Activated T-cell treated with anti-CD3 and anti-CD28 coated beads for 1 hour (primary cell): ENCODE measurements around the gene CDH26.
"Not testable (repeated sequence)": the region's sequence is repeated elsewhere in the genome, so short reads cannot be mapped to it uniquely, and the experiment has no call there.

Experiments used
- DNase-seq: peaks from one replicate; pipeline ENCODE4 v3.0.0-alpha.2; 2020; ENCODE audit warnings: low read depth

Gene CDH26

DNA sequence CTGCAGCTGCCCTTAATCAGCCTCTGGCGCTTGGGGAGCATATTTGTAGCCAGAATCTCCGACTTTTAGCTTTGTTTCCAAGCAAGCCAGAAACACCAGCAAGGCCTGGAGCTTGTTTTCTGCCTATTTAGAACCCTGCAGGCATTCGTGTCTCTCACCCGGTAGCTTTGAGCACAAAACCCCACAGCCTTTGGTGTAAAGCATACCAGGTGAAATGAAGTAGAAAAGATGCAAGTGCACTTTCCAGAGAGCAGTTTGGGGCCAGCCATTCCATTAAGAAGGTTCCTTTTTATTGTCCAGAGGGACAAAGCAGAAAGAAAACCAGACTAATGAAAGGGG lies 17.3 kb upstream of the CDH26 start:
- DNase-seq, result no peak

DNA sequence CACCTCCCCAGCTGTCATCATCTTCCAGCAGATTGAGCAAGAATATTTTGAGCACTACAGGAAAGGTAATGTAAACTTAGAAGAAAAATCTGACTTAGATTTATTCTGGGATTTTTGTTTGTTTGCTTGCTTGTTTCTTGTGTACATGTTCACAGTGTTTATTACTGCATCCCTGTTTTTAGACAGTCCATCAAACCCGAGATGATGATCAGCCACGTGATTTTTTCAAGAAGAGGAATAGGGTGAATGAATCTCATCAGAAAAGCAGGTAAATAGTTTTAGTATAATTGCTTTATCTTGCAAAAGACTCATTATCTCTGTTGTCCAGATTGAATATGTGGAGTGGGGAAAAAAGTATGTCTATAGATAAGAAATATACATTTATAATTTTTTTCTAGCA lies 16.0 kb upstream of the CDH26 start:
- DNase-seq, result no peak

DNA sequence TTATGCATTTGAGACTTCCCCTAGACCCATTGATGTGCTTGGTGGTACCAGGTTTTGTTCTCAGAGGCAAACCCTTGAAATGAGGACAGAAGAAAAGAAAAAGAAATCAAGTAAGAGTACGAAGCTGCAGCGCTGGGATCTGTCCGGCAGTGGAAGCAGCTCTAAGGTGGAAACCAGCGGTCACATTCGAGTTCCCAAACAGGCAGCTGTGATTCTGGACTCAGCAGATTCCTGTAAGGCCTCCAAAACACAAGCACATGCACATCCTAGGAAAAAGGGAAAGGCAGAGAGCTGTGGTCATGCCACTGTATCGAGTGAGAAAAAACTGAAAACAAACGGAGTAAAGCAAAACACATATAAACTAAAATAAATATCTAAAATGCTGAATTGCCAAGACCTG lies 13.5 kb upstream of the CDH26 start:
- no peak for DNase-seq

DNA sequence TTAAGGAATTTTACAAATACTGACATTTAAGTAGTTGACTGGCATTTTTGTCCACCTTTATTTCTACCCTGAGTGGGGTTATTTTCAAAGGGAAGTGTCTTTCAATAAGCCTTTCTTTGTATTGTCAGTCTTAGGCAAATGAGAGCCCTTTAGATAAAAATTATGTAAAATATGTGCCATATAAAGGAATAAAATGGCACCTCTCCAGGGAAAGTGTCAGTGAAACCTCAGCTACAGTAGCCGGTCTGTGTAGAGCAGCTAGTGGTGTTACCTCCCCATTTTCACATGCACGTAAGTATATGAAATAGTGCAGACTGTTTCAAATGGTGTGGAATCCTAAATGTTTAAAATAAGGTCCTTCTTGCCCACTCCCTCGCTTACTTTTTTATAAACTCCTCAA lies 13.0 kb upstream of the CDH26 start:
- no peak for DNase-seq

DNA sequence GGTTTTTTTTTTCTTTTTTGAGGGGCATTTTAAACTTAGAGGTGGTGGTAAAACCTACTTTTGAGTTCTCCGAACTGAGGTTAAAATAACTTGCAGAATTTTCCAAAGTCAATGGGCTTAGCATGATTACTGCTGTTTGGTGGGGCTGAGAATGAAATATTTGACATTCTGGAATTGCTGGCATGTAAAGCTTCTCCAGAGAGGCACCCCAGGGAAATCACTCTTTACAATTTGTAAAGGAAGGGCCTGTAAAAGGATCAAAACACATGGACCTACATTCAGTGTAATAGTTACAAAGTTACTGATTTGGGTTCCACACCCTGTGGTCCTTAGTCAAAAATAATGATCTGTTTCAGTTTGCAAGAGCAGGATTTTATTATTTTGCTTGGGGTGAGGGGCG lies 12.5 kb upstream of the CDH26 start:
- DNase-seq, result no peak

DNA sequence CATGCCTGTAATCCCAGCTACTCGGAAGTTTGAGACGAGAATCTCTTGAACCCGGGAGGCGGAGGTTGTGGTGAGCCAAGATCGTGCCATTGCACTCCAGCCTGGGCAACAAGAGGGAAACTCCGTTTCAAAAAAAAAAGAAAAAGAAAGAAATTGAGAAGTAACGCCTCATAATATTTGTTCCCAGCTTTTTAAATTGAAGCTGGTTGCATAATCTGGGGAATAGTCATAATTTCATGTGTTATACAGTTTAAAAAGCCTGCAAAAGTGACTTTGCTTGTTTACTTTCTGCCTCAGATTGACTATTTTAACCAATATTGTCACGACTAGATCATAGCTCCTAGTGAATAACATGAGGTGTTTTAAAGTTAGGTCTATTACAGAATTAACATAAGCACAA lies 10.8 kb upstream of the CDH26 start:
- DNase-seq, result no peak

DNA sequence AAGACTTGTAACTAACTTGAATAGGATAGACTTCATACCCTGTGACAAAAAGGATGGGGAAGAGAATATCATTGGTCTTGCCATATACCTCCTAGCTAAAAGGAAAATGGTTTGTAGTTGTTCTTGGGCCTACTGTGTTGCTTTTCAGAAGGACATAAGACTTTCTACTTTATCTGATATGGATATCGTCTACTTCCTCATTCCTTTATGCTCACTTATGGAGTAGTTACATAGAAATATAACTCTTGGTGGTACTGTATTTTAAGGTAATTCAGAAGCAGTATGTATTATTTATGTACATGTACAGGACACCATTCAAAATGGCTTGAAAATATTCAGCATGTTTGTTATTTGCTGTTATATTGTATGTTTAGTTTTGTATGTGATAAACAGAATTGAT lies 10.0 kb upstream of the CDH26 start:
- no peak for DNase-seq

DNA sequence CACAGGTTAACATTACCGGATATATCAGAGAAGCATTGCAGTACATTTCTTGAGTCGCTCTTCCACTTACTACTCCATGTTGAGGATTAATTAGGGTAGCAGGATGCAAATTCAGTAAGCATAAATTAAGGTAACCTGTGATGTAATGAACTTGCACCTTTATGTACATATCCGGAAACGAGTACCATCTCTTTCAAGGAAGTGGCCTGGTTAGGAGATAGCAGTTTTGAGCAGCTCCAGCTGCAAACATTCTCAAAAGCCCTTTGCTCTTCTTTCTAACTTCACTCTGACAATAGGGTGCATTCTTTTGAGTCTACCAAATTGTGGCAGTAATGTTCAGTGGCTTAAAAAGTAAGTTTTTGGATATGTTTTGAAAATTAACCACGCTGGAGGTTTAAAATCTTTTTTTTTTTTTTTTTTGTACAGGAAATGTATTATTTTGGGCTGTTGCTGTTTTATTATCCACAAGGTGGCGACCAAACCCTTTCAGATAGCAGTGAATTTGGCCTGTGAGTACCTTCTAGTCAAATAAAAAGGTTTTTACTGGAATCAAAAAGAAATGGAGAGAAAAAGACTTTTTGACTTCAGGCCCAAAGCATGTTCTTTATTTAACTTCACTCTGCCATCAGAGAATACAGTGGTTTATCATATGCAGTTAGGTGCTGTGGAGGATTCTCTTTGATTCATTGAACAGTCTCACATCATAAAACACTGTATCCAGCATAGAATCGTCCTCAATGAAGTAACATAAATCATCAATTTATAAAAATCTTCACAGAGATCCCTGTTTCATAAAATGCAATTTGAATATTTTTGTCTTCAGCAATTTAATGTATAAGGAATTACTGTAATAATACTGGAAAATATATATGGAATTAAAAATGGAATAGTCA lies 9.1 kb upstream of the CDH26 start:
- DNase-seq, result no peak

DNA sequence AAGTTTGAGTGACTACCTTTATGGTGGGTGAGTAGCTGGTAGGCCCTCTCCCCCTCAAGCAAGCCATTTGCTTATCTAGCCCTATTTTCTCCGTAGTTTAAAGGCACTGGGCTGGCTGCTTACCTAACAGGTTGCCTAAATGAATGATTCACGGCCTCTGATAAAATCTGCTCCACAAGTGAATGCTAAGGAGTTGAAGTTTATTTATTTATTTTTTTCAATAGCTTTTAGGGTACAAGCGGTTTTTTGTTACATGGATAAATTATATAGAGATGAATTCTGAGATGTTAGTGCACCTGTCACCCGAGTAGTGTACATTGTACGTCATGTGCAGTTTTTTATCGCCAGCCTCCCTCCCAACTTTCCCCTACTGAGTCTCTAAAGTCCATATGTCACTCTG lies 8.3 kb upstream of the CDH26 start:
- DNase-seq, result no peak

DNA sequence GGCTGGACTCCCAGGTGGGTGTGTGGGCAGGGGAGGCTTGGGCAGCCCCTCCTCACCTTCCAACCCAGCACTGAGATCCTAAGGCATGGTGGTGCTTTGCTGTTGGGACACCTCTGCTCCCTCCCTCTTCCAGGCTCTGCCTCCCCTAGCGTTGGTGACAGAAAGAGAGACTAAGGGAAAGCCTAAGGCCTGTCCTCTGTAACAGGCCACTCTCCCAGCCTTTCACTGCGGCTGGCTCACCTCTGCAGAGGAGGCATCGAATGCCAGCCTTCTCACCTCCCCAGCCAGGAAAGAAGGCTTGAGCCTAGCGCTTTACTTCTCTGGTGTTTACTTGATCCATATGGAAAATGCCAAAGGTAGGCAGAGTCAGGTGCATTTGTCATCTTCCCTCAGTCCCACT lies 3.5 kb upstream of the CDH26 start:
- no peak for DNase-seq

DNA sequence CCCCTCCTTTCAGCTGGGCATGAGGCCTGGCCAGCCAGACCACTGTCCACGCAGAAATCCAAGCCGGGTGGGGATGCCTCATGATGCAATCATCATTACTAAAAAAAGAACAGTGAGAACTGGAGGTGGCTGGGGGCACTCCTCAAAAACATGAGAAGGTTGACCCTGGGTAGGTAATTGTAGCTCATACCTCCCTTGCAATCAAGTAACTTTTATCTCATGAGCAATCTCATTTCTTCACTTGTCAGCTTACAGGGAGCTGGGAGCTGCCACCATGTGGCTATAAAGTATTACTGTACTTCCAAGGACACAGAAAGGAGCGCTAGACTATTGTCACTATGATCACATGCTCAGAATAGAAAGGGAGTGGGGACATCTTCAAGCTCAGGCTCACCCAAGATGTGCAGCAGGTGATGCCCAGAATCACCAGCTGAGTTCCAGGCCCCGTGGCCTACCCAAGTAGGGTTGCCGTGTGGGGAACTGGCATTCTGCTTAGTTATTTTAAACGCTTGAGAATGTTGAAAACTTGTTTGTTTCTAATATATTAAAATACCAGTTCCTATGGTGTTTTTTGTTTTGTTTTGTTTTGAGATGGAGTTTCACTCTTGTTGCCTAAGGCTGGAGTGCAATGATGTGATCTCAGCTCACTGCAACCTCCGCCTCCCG lies 3.0 kb upstream of the CDH26 start:
- no peak for DNase-seq

DNA sequence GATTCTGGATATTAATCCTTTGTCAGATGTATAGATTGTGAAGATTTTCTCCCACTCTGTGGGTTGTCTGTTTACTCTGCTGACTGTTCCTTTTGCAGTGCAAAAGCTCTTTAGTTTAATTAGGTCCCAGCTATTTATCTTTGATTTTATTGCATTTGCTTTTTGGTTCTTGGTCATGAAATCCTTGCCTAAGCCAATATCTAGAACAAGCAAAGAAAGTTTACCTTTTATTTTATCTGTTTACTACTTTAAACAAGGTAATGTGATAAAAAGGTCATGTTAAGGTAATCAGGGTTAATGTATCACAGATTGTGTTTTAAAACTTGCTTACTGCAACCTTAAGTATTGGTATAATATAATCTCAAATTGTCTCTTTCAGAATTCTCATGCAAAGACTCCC lies 655 bp upstream of the CDH26 start:
- DNase-seq, result not testable (repeated sequence)

DNA sequence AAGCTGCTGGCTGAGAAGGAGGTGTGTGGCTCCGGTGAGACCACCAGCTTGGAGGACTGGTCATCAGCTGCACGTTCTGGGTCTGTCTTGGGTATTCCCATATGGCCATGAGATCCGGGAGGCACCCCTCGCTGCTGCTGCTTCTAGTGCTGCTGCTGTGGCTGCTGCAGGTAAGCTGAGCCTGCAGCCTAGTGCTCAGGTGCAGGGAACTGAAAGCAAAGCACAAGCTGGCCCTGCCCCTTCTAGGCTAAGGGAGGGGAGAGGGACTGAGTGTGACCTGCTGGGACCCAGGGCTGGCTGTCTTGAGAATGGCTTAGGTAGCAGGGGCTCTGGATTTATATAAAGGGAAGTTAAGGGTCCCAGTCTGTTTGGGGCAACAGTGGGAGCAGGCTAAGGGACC lies 403 bp downstream of the CDH26 start:
- no peak for DNase-seq

DNA sequence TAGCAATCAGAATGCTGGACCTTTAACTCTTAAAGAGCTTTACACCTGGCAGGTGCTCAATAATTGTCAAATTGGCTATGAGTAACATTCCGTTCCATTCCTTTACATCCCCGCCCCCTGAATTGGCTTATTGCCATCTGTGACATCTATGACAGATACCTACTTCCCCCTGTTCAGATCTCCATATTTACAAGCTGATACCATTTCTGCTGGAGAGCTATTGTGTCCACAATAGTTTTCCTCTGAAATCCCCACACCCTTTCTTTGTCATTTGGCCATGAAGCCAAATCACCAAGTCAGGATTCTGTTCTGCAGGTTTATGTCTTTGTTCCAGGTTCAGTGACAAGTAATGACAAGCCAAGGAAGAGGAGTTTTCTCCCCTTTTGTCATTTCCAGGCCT lies 3.2 kb downstream of the CDH26 start:
- DNase-seq, result no peak

DNA sequence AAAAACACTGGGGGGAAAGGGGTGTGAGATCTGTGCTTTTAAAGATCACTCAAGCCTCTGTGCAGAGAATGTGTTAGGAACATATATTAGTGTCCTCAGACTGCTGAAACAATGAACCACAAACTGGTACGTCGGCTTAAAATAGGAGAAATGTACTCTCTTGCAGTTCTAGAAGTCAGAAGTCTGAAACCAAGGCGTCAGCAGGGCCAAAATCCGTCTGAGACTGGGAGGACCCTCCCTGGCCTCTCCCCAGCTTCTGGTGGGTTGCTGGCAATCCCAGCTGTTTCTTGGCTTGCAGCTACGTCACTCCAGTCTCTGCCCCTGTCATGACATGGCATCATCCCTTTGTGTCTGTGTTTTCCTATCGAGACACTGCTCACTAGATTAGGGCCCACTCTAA lies 3.9 kb downstream of the CDH26 start:
- DNase-seq, result no peak

DNA sequence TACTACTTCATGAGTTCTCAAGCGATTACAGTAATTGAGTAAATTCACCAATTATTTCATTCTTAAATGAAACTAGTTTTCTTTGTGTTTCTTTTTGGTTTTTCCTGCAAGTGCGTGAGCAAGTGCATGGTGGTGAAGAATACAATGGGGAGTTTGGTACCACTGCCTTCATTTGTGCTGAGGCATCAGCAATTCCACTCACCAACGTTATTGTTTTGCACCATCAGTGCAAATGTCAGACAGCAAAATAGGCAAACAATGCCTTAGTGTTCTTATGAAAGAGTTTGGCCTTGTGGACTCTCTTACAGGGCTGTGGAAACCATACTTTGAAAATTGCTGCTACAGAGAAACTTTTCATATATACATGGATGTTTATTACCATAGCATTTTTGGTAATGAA lies 8.2 kb downstream of the CDH26 start:
- no peak for DNase-seq

DNA sequence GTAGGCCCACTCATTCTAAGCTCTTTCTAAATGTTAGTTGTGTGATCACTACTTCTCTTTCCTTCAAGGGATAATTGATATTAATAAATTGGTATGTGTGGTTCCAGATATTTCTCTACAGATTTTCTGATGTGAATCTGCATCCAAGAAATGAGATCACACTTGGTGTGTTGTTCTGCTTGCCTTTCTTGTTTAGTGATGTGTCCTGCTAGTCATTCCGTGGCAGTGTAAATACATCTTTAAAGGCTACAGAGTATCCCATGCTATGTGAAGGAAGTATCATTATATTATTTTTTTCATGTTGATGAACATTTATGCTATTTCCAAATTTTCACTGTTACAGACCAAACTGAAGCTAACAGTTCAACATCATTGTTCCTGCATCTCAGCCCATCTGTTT lies 13.2 kb downstream of the CDH26 start:
- DNase-seq, result no peak

DNA sequence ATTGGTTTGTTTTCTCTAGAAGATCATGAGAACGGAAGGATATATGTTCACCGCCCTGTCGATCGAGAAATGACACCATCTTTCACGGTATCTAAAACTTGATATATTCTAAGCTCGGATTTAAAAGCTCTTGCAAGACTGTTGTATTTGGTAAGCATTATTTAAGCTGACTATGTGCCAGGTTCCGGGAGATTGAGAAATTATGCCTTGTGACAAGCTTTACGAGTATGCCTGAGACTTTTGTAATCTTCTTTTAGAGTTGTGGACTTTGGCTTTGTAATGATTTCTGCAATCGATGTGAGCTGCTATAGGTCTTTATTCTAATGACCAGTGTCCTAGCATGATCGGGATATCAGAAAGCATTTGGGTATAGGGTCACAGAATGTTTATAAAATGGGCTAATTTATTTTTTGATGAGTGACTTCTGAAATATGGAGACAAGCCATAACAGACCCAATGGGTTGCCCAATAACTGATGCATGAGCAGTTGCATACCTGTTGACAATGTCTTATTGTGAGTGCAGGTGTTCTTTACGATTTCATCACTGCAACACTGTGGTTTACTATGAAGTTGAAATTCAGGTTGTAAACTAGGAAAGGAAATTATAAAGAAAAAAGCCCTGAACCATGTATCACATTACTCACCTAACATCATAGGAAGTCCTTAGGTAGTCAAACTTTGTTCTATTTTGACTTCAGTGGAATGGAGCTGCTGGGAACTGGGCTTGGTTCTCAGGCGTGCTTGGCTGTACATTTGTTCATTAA lies 14.0 kb downstream of the CDH26 start:
- no peak for DNase-seq

DNA sequence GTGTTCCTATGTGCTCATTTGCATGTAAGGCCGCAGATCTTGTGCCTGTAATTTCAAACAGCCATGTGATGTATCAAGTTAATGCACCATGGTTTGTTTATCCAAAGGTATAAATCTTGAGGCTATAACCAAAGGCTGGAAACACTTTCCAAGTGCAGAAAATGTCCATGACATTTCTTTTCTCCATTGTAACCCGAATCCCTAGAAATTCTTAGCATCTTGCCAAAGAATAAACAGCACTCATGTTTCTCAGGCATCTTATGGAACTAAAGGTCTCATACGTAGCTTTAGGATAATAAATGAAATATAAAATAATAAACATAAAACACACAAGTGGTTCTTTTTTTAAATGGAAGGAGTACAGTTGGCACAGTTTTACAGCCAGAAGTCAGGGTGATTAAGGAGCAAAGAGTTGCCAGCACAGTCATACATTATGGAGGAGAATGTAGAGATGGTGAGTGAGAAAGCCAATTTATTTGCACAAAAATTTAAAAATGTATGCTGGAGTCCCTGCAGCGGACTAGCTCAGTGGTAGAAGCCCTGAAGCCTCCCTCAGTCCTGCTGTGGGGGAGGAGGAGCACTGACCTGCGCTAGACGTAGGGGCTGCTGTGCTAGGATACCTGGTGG lies 18.0 kb downstream of the CDH26 start:
- DNase-seq, result no peak

DNA sequence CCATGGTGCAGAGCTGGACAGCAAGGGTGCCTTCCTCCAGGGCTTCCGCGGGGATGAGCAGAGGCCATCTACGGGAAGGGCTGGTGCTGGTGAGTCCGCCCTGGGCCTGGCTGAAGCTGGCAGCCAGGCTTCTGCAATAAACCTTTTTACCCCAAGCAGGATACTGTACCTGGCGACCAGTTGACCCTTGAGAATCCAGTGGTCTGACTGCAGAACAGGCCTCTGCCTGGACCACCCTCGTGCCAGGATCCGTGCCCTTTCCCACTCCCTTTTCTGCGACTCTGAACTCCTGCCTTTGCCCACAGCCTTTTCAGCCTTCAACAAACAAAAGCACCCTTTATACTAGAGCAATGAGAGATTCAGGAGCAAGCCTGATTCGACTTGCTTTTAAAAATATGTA lies 18.9 kb downstream of the CDH26 start:
- no peak for DNase-seq

DNA sequence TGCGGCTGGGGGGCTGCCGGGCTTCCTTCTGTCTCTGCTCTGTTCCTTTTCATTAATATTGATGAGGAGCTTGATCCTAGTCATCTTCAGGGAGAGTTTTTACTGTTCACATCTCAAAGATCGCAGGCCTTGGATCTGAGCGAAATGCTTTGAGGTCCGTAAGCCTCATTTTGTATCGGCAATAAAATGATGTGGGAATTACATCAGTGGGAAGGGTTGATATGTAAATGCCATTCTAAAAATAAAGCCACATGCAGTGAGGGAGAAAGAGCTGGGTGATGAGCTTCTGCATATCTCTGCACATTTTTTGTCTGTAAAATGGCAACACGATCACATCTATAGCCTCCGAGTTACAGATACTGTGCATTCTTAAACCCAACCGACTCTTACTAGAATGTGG lies 24.9 kb downstream of the CDH26 start:
- DNase-seq, result no peak

DNA sequence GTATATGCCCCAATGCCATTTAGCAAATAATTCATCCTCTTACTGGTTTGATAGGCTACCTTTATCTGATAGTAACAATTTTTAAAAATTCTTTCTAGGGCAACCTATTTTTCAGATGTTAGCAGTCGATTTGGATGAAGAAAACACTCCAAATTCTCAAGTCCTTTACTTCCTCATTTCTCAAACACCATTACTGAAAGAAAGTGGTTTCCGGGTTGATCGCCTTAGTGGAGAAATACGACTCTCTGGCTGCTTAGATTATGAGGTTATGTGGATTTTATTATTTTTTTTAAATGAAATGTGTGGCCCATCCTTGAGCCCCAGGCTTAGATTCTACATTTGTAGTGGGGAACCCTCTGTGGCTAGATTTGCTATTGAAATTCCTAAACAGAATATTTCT lies 26.3 kb downstream of the CDH26 start:
- DNase-seq, result no peak

DNA sequence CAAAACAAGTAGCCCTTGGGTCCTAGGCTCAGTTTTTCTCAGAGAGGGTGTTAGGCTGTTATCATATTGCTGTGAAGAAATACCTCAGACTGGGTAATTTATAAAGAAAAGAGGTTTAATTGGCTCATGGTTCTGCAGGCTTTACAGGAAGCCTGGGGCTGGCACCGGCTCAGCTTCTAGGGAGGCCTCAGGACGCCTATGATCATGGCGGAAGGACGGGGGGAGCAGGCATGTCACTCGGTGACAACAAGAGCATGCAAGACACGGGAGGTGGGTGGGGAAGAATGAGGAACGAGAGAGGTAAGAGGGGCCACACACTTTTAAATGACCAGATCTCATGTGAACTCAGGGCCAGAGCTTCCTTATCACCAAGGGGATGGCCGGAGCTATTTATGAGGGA lies 26.9 kb downstream of the CDH26 start:
- no peak for DNase-seq
